Posterior cingulate gyrus (tissue), 11 donors: ENCODE measurements around the gene SGF29.
A peak's percentile ranks its signal among the peaks of the same experiment; 100 is the strongest.
"Not testable (repeated sequence)": the region's sequence is repeated elsewhere in the genome, so short reads cannot be mapped to it uniquely, and the experiment has no call there.

Experiments
- DNase-seq, 10 donors: peaks; one replicate each; pipeline versions ENCODE4 v3.0.0 to v3.0.0-alpha.2; 2020 to 2021; ENCODE audit warnings: mixed read lengths in 3 of 10
- intact Hi-C: fragments of 100-400 bp; cut with DNase I; formaldehyde crosslinking; loops from one replicate; pipeline ENCODE4 v1.15.1; 2023

Gene SGF29

DNA sequence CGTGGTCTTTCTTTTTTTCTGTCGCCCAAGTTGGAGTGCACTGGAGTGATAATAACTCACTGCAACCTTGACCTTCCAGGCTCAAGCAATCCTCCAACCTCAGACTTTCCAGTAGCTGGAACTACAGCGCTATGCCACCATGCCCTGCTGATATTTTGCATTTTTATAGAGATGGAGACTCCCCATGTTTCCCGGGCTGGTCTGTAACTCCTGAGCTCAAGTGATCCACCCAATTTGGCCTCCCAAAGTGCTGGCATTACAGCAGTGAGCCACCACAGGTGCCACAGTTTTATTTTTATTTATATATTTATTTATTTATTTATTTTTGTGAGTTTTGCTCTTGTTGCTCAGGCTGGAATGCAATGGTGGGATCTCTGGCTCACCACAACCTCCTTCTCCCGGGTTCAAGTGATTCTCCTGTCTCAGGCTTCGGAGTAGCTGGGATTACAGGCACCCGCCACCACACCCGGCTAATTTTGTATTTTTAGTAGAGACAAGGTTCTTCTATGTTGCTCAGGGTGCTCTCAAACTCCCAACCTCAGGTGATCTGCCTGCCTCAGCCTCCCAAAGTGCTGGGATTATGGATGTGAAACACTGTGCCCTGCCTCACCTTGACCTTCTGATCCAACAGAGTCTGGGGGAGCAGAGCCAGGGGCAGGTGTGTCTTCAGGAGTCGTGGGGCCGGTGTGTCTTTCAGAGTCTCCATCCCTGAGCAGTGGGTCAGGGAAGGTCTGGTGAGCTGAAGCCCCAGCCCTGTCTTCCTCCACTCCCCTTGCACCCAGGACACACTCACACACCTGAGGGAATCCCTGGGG lies 54.2 kb downstream of the SGF29 start:
- intact Hi-C loops, result not testable (repeated sequence)
- peak in 1 of 10 donors; percentile 7 for DNase-seq

- DNase-seq, result peak in 1 of 10 donors; percentile 2
Measured at GRCh38 chr16:28608496-28608808, 54.7 kb downstream of the SGF29 start.

GRCh38 chr16:28608867-28609596 lies 55.3 kb downstream of the SGF29 start:
- DNase-seq, result peak in 1 of 10 donors; percentile 72
- intact Hi-C loops, result not testable (repeated sequence)

More at GRCh38 chr16:28608496-28608808, 54.7 kb downstream of the SGF29 start:
- intact Hi-C loops, result not testable (repeated sequence)

DNA sequence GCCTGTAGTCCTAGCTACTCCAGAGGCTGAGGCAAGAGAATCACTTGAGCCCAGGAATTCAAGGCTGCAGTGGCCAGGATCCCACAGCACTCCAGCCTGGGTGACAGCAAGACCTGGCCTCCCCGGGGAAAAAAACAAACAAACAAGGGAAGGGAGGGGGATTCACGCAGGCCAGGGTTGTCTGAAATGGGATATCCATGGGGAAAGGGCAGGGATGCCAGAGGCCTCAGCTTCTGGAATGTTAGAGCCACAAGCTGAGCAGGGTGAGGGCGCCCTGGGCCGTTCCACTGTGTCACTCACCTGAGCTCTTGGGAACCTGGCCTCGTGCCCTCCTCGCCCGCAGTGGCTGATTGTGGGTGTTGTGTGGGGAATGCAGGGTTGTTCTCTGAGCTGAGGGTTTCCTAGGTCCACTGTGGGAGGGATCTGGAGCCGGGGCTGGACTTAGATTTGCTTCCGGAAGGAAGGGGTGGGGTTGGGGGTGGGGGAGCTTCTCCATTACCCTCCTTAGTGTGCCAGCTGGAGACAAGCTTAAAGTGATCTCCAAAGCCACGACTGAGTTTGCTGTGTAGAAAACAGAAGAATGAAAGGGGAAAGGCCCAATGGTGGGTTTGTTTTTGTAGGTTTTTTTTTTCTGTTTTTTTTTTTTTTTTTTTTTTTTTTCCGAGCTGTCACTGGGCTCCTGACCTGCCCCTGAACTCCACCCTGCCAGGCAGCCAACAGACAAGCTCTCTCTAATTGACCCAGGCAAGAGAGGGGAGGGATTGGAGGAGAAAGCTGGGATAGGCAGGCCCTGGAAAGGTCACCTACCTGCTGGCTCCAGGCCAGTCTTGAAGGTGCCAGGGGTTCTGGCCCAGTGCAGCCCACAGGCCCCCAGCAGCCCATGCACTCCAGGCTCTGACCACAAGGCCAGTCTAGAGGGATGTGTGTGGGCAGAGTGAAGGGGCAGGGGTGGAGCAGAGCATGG lies 56.2 kb downstream of the SGF29 start, which contains the start of gene SULT1A1:
SULT1A1 (minus strand) TSS at position 414 of the 964 bp plus-strand sequence. CDS start 1,189 bp downstream, outside the sequence.
- peak in 1 of 10 donors; percentile 75 for DNase-seq
- intact Hi-C loops, result no loop called here

- peak in 1 of 10 donors; percentile 74 for DNase-seq
Measured at GRCh38 chr16:28610595-28611191, 57.0 kb downstream of the SGF29 start.

DNA sequence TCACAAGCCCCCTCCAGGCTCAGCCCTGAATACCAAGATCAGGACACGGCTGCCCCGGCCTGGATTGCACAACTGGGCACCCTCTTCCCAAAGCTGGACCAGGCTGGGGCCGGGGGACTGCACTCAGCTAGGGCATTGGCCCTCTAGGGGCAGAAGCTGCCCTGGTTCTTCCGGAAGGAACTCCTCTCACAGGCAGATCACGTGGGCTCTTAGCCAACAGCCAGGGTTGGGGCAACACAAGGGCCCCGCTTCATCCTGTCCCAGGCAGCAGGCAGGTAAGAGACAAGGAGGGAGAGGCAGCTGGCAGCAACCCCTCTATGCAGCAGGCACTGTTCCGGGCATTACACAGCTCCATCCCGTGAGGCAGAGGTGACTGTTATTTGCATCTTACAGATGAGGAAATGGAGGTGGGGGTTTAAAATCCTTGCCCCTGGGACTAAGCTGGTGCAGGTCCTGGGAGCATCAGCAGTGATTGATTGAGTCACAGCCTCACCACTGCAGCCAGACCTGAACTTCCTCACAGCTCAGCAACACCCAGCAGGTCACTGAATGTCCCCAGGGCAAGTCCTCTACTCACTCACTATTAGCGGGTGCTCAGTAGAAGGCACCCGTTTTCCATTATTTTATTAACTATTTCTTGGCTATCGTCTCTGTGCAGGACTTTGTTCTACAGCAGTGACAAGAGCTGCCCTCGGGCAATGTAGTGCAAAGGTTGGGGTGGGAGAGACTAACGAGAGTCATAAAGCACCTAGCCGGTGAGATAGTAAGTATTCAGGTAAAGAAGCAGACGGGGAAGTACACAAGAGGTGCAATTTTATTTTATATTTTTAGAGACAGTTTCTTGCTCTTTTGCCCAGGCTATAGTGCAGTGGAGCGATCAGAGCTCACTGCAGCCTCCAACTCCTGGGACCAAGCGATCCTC lies 58.9 kb downstream of the SGF29 start:
- DNase-seq, intact Hi-C loops: not testable (repeated sequence)

More at GRCh38 chr16:28610595-28611191, 57.0 kb downstream of the SGF29 start:
- intact Hi-C loops, result no loop called here

- intact Hi-C loops, DNase-seq: not testable (repeated sequence)
Measured at GRCh38 chr16:28613912-28614311, 60.2 kb downstream of the SGF29 start.

DNA sequence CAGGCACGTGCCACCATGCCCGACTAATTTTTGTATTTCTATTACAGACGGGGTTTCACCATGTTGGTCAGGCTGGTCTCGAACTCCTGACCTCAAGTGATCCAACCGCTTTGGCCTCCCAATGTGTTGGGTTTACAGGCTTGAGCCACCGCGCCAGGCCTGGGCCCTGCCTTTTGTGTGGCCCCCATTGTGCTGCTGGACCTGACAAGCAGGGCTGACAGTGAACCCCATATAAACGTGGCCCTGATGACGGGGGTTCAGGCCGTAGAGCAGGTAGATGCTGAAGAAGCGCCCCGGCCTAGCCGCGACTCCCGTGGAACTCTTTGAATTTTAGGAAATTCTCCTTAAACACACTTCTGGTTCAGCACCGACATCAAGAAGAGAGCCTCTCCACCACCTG lies 60.8 kb downstream of the SGF29 start:
- DNase-seq, result peak in 1 of 10 donors; percentile 31
- intact Hi-C loops, result not testable (repeated sequence)

- intact Hi-C loops, result not testable (repeated sequence)
Measured at GRCh38 chr16:28615486-28616223, 61.9 kb downstream of the SGF29 start.

DNA sequence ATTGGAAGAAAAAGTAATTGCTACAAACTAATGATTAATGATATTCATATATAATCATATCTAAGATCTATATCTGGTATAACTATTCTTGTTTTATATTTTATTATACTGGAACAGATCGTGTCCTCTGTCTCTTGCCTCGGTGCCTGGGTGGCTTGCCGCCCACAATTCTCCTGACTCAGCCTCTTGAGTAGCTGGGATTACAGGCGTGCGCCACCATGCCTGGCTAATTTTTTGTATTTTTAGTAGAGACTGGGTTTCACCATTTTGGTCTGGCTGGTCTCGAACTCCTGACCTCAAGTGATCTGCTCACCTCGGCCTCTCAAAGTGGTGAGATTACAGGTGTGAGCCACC lies 62.5 kb downstream of the SGF29 start:
- peak in 1 of 10 donors; percentile 51 for DNase-seq
- intact Hi-C loops, result not testable (repeated sequence)

More at GRCh38 chr16:28615486-28616223, 61.9 kb downstream of the SGF29 start:
- DNase-seq, result peak in 9 of 10 donors; percentile 51 to 95 (median 69)

DNA sequence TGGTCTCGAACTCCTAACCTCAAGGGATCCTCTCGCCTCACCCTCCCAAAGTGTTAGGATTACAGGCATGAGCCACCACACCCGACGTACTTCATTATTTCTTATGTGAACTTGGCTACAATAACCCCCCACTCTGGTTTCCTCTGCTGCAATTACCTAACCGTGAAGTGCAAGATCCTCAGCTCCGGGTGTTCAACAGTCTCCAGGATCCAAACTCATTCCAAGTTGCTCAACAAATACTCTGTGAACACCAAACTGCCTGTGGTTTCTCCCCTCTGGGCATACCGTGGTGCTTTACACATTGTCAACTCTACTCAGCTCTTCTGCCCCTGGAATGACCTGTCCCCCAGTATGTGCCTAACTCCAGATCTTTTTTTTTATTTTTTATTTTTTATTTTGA lies 62.9 kb downstream of the SGF29 start:
- no peak for DNase-seq
- intact Hi-C loops, result no loop called here

GRCh38 chr16:28617874-28618273 lies 64.2 kb downstream of the SGF29 start:
- intact Hi-C loops, result no loop called here
- DNase-seq, result no peak

GRCh38 chr16:28620316-28620715 lies 66.6 kb downstream of the SGF29 start:
- intact Hi-C loops, DNase-seq: not testable (repeated sequence)

DNA sequence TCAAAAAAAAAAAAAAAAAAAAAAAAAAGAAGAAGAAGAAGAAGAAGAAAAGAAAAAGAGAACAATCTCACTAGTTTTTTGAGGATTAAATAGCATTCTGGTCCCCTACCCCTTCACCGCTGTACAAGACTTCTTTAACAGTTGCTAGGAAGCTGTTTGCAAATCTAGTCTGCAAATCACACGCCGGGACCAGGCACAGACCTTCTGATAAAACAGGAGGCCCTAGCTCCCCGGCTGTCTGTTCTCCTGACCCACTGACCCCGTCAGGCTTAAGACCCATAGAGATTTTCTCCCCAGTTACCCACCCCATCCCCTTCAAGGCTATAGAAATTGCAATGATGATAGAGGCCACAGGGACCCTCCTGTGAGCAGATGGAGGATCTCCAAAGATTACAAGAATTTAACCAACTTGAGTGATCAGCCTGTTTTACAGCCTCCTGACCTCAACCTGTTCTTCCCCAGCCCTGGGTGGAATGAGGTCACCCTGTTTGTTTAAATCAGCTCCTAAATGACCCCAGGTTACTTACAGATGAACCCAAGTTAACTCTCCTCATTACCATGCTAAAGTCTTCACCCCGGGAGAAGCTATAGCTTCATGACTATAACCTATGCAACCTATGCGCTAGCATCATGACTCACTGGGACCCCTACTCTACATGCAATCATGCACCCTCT lies 67.9 kb downstream of the SGF29 start:
- DNase-seq, result no peak
- intact Hi-C loops, result no loop called here

DNA sequence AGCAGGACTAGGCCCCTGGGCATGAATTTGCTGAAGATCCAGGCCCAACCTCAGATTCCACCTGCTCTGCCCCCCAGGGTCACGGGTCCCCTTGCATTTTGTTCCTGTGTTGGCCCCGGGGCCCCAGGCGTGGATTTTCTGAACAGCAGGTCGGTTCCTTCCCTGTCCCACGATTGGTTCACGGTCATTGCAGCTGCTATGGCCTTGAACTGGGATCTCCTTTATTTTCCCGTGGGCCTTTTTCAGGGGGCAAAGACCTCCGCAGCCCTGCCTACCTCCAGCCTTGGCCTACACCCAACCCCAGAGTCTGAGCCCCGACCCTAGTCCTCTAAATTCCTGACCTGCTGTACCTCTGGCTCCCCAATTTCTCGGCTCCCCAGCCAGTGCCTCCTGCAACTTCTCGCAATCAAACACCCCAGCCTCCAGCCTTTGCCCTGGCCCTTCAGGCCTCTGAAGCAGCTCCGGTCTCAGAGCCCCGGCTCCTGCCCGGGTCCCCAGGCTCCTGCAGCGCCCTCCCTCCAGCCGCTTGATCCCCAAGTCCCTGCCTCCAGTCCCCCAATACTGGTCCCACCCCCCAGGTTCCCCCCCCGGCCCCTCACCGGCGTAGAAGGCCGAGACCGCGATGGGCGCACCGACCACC lies 68.9 kb downstream of the SGF29 start:
- DNase-seq, intact Hi-C loops: not testable (repeated sequence)

DNA sequence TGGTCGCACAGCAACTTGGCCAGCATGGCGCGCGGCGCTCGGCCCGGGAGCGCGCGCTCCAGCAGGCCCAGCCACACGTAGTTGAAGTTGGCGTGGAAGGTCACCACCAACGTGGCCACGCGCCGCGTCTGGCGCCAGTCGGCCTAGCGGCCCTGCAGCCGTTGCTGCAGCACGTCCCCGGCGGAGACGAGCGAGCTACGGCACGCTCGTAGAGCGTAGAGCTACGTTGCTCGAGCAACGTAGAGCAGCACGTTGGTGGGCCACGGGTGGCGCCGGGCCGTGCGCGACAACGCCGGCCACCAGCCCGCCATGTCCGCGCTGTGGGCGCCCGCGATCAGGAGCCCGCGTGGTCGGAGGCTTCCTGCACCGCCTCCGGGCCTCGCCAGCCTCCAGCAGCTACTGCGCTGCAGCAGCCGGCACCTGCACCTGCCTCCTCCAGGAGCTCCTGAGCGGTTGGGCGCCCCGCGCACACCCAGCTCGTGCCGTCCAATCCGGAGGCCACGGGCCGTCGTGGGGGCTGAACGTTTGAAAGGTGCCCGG lies 69.5 kb downstream of the SGF29 start:
- peak in 9 of 10 donors; percentile 19 to 94 (median 53) for DNase-seq
- intact Hi-C loops, result no loop called here

- intact Hi-C loops, DNase-seq: not testable (repeated sequence)
Measured at GRCh38 chr16:28630905-28631304, 77.2 kb downstream of the SGF29 start.
